BE2C (cell line): Measurements from ENCODE around the gene CDH6.

ENCODE experiments used
- DNase-seq: peaks from one replicate; pipeline ENCODE4 v3.0.0-alpha.2; 2020
- H3K27me3 ChIP-seq: fragments of 250-450 bp; sonication (Bioruptor Pico); 2 replicates; pipeline ENCODE4 v1.5.1; 2020; ENCODE audit warnings: mild to moderate bottlenecking
- H3K36me3 ChIP-seq: fragments of 250-450 bp; sonication (Bioruptor Pico); 2 replicates; pipeline ENCODE4 v1.5.1; 2020; ENCODE audit warnings: mild to moderate bottlenecking
- H3K4me1 ChIP-seq: fragments of 250-450 bp; sonication (Bioruptor Pico); 2 replicates; pipeline ENCODE4 v1.5.1; 2020
- H3K4me3 ChIP-seq: 2 replicates; pipeline ENCODE4 v1.5.1; 2011; ENCODE audit warnings: low read depth, low read length
- H3K9me3 ChIP-seq: fragments of 250-450 bp; sonication (Bioruptor Pico); 2 replicates; pipeline ENCODE4 v1.5.1; 2020
- CTCF ChIP-seq: IDR thresholded peaks from 2 replicates; pipeline ENCODE4 v1.5.1; 2012; ENCODE audit warnings: mild to moderate bottlenecking, low read depth, low read length

CDH6 gene

GRCh38 chr5:31192442-31192841, 1.0 kb upstream of the CDH6 start:
- peak; percentile 28 for DNase-seq
- Histone ChIP-seq H3K9me3 (no peaks in the 10 kb centered on the region), H3K36me3 (no peaks in the 10 kb centered on the region), H3K4me3 (no peak overlapping the region), H3K4me1 (peaks cover 8% of the 10 kb centered on the region), H3K27me3 (peaks cover 14% of the 10 kb centered on the region)
- TF ChIP-seq CTCF, result no peak

GRCh38 chr5:31193116-31193515, 370 bp upstream of the CDH6 start:
- H3K4me1 ChIP-seq, result peaks cover 8% of the 10 kb centered on the region
- H3K4me3 ChIP-seq, result peak overlapping the region; percentile 69
- no peak for DNase-seq
- no peak for TF ChIP-seq CTCF
- no peaks in the 10 kb centered on the region for H3K9me3 ChIP-seq
- no peaks in the 10 kb centered on the region for H3K36me3 ChIP-seq
- H3K27me3 ChIP-seq, result peaks cover 14% of the 10 kb centered on the region

- DNase-seq, result no peak
- Histone ChIP-seq H3K36me3 (no peaks in the 10 kb centered on the region), H3K9me3 (no peaks in the 10 kb centered on the region), H3K4me3 (peak overlapping the region; percentile 69), H3K27me3 (peaks cover 14% of the 10 kb centered on the region), H3K4me1 (peaks cover 8% of the 10 kb centered on the region)
- TF ChIP-seq CTCF, result no peak
These were observed 955 bp downstream of the CDH6 start for GRCh38 chr5:31194468-31194813.

DNA sequence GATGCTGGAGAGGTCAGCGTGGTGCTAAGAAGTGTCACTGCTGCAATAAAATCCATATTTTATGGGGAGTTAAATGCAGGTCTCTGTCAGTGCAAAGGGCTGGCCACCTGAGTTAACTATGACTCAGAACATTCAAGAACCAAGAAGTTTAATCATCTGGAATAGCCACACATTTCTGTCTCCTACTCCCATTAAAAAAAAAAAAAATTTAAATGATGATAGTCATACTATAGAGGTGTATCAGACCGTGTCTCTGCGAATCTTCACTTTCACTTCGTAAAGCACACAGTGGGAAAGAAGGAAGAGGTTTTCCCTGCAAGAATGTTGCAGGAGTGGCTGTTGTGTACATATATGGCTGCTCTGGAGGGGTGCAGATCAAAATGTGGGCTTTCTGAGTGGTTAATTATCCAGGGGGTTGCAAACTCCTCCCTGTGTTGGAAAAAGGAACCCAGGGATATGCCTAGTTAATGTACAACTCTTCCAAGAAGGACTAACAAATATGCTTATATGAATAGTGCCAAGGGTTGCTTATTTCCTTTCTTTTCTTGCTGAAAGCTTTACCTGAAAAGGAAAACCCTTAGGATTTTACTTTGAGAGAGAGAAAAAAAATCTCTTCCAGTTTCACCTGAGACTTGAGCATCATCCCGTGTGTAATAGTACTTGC, 1.5 kb downstream of the CDH6 start:
- no peak for DNase-seq
- no peak for TF ChIP-seq CTCF
- Histone ChIP-seq H3K9me3 (no peaks in the 10 kb centered on the region), H3K36me3 (no peaks in the 10 kb centered on the region), H3K4me1 (peaks cover 8% of the 10 kb centered on the region), H3K4me3 (peak overlapping the region; percentile 69), H3K27me3 (peaks cover 14% of the 10 kb centered on the region)

DNA sequence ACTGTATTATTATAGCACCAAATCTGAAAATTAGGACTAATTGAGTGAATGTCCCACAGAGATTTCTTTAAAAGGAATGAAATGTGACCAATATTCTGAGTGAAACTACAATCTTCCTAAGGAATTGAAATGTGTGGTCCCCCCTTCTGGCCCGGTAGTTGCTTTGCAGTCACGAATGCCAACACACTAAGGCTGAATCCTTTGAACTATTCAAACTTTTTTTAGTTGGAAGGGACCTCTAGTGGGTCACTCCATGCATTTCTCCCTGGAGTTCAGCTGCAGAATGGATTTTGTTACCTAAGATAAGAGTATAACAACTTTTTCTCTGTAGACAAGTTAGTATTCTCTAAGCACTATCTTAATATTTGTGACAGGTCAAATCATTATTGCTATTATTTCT, 2.8 kb downstream of the CDH6 start:
- peaks cover 8% of the 10 kb centered on the region for H3K4me1 ChIP-seq
- TF ChIP-seq CTCF, result peak; percentile 43
- H3K4me3 ChIP-seq, result no peak overlapping the region
- H3K9me3 ChIP-seq, result no peaks in the 10 kb centered on the region
- H3K27me3 ChIP-seq, result peaks cover 14% of the 10 kb centered on the region
- H3K36me3 ChIP-seq, result no peaks in the 10 kb centered on the region
- DNase-seq, result no peak

DNA sequence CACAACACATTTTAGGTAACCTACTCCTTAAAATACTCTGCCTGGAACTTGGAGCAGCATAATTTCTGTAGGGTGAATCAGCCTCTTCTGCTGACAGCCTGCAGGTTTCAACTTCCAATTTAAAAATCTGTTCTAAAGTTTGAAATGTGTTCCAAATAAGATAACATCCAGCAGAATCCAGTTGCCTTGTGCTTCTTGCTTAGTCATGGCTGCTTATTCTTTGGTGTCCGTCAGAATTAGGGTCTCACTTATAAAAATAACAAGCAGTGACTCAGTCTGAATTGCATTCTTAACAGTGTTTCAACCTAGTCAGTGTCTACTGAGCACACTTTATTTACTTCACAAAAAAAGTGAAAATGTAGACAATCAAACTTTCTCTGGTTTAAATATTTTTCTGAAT, 3.7 kb downstream of the CDH6 start:
- Histone ChIP-seq H3K4me1 (peaks cover 8% of the 10 kb centered on the region), H3K4me3 (no peak overlapping the region), H3K27me3 (peaks cover 14% of the 10 kb centered on the region), H3K36me3 (no peaks in the 10 kb centered on the region), H3K9me3 (no peaks in the 10 kb centered on the region)
- no peak for TF ChIP-seq CTCF
- DNase-seq, result no peak
